Panc1 (cell line): ENCODE measurements around the gene AGAP1. TPM values are rescaled to one million over a fixed set of nuclear protein-coding genes. Genes with fewer than 3 reads are reported as not detected.

Source experiments
- ATAC-seq: fragments of 200-7000 bp; cut with Tn5 transposase; 2 replicates; pipeline ENCODE4 v1.9.1; 2020; ENCODE audit warnings: mild to moderate bottlenecking, moderate library complexity
- BruUV-seq: library from RNA; stranded (reverse); fragments of 400-500 nt; replicated peaks from 2 replicates; lab custom pipeline; 2021; lab: Mats Ljungman, UMichigan
- CTCF ChIA-PET: fragments of 300-600 bp; sonication (Branson Sonifier 250); formaldehyde crosslinking; loops from one replicate; lab custom pipeline; 2022; ENCODE audit warnings: antibody characterized with exemption; lab: Charles Lee
- POLR2A ChIA-PET: fragments of 300-600 bp; sonication (Branson Sonifier 250); formaldehyde crosslinking; loops from one replicate; lab custom pipeline; 2022; ENCODE audit warnings: antibody characterized with exemption; lab: Charles Lee
- DNase-seq: peaks from one replicate; pipeline ENCODE4 v3.0.0-alpha.2; 2010; ENCODE audit warnings: low read depth, low spot score
- H3K27ac ChIP-seq: 2 replicates; pipeline ENCODE4 v1.5.1; 2011; ENCODE audit warnings: mild to moderate bottlenecking, low read length, inconsistent platforms
- H3K27me3 ChIP-seq: fragments of 200-500 bp; sonication (Bioruptor generic); 2 replicates; pipeline ENCODE4 v1.6.0; 2014; ENCODE audit warnings: low read length, inconsistent platforms; ENCODE audit not compliant: control insufficient read depth, insufficient read depth
- H3K36me3 ChIP-seq: fragments of 200-500 bp; sonication (Bioruptor generic); 2 replicates; pipeline ENCODE4 v1.5.1; 2014; ENCODE audit warnings: inconsistent platforms, mild to moderate bottlenecking, low read length, moderate library complexity; ENCODE audit not compliant: control insufficient read depth, insufficient read depth
- H3K4me1 ChIP-seq: 2 replicates; pipeline ENCODE4 v1.5.1; 2011; ENCODE audit warnings: inconsistent platforms, mild to moderate bottlenecking, low read length, moderate library complexity; ENCODE audit not compliant: control insufficient read depth, insufficient read depth
- H3K4me3 ChIP-seq, 2 experiments: 2 replicates each; pipeline ENCODE4 v1.5.1; 2011 to 2012; ENCODE audit warnings: low read depth in 2 of 2, low read length in 2 of 2, mild to moderate bottlenecking in 2 of 2, inconsistent platforms in 1 of 2, moderate library complexity in 1 of 2
- H3K9me3 ChIP-seq: fragments of 200-500 bp; sonication (Bioruptor generic); 2 replicates; pipeline ENCODE4 v1.5.1; 2014; ENCODE audit warnings: low read depth, mild to moderate bottlenecking, inconsistent platforms, low read length, moderate library complexity; ENCODE audit not compliant: control insufficient read depth, insufficient read depth
- CTCF ChIP-seq: fragments of 450-650 bp; IDR thresholded peaks from 2 replicates; pipeline ENCODE4 v1.5.1; 2017; ENCODE audit warnings: mild to moderate bottlenecking
- POLR2AphosphoS5 ChIP-seq: IDR thresholded peaks from 2 replicates; pipeline ENCODE4 v1.6.1; 2012; ENCODE audit warnings: mild to moderate bottlenecking, low read depth, low read length, moderate library complexity
- SIN3A ChIP-seq: IDR thresholded peaks from 2 replicates; pipeline ENCODE4 v1.6.1; 2012; ENCODE audit warnings: low read depth, mild to moderate bottlenecking, low read length, moderate library complexity, borderline replicate concordance; ENCODE audit not compliant: insufficient read depth
- in situ Hi-C: cut with HindIII; loops from 2 replicates; pipeline ENCODE4 v1.10.0; 2016; ENCODE audit warnings: low sequenced_read_pairs, low pct_unique_long_range_greater_than_20kb
- intact Hi-C: fragments of 100-400 bp; cut with micrococcal nuclease; formaldehyde crosslinking; loops from one replicate; pipeline ENCODE4 v1.10.0; 2022; ENCODE audit not compliant: unreplicated experiment
- total RNA-seq: library from RNA; stranded (reverse); gene quantifications from one replicate; pipeline ENCODE4 v1.2.1, GENCODE V29; 2021; ENCODE audit not compliant: unreplicated experiment
- TF ChIP-seq, protein P1 (sequence below), 2 experiments: IDR thresholded peaks; 2 replicates each; pipeline ENCODE4 v1.6.1; 2011 to 2012; ENCODE audit warnings: low read depth in 2 of 2, control low read depth in 1 of 2, low read length in 1 of 2, mild to moderate bottlenecking in 1 of 2, moderate library complexity in 1 of 2; ENCODE audit not compliant: insufficient read depth in 1 of 2

AGAP1 gene
- total RNA-seq, 1 experiment from 2014 or later: 38.9 TPM

GRCh38 chr2:235958221-235958930 is 464.5 kb downstream of the AGAP1 start:
- TF ChIP-seq CTCF (no peak), SIN3A (no peak)
- TF ChIP-seq, protein P1, sequence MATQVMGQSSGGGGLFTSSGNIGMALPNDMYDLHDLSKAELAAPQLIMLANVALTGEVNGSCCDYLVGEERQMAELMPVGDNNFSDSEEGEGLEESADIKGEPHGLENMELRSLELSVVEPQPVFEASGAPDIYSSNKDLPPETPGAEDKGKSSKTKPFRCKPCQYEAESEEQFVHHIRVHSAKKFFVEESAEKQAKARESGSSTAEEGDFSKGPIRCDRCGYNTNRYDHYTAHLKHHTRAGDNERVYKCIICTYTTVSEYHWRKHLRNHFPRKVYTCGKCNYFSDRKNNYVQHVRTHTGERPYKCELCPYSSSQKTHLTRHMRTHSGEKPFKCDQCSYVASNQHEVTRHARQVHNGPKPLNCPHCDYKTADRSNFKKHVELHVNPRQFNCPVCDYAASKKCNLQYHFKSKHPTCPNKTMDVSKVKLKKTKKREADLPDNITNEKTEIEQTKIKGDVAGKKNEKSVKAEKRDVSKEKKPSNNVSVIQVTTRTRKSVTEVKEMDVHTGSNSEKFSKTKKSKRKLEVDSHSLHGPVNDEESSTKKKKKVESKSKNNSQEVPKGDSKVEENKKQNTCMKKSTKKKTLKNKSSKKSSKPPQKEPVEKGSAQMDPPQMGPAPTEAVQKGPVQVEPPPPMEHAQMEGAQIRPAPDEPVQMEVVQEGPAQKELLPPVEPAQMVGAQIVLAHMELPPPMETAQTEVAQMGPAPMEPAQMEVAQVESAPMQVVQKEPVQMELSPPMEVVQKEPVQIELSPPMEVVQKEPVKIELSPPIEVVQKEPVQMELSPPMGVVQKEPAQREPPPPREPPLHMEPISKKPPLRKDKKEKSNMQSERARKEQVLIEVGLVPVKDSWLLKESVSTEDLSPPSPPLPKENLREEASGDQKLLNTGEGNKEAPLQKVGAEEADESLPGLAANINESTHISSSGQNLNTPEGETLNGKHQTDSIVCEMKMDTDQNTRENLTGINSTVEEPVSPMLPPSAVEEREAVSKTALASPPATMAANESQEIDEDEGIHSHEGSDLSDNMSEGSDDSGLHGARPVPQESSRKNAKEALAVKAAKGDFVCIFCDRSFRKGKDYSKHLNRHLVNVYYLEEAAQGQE (IDR thresholded peaks at IDR 0.05; ENCODE audit: insufficient read depth in 1 of 2, low read depth in 2 of 2, low read length in 1 of 2): no peak
- Histone ChIP-seq H3K4me1 (no peaks in the 10 kb centered on the region), H3K9me3 (no peaks in the 10 kb centered on the region), H3K27ac (no peak overlapping the region), H3K27me3 (no peaks in the 10 kb centered on the region), H3K4me3 (no peak overlapping the region), H3K36me3 (no peaks in the 10 kb centered on the region)
- ATAC-seq: no peak
- intact Hi-C loops (no loop called here), in situ Hi-C loops (no loop called here)
- ChIA-PET CTCF (no interaction called here), POLR2A (no interaction called here)
- BruUV-seq: no TSS peak
- DNase-seq: no peak

DNA sequence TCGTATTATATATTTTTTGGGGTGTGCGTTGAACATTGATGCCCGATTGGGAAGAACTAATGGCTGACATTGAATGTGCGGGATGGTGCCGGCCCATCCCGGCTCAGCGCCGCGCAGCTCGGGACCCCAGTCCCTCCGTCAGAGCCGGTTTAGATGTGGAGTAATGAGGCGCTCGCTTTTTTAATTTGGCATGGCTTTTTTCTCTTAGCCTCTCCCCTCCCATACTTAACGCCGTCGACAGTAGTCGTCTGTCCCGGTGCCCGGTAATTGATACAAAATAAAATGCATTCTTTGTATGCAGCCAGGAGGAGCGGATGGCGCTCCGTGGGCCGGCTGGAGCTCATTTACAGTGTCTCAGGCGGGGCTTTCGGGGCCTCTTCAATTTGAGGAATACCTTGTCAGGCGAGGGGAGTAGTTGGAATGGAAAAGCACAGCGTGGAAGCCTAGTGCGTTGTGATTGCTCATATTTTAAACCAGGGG is 465.1 kb downstream of the AGAP1 start:
- CTCF ChIA-PET: no interaction called here
- no peaks in the 10 kb centered on the region for H3K27me3 ChIP-seq
- no peaks in the 10 kb centered on the region for H3K4me1 ChIP-seq
- H3K9me3 ChIP-seq: no peaks in the 10 kb centered on the region
- ATAC-seq: no peak
- POLR2A ChIA-PET: no interaction called here
- no peaks in the 10 kb centered on the region for H3K36me3 ChIP-seq
- no peak for DNase-seq
- no peak overlapping the region for H3K27ac ChIP-seq
- TF ChIP-seq CTCF (no peak), POLR2AphosphoS5 (no peak), SIN3A (no peak)
- BruUV-seq: no TSS peak
- no peak overlapping the region for H3K4me3 ChIP-seq
- intact Hi-C loops (no loop called here), in situ Hi-C loops (no loop called here)
